ENCODE data around the gene VASP. TPM values are rescaled to one million over a fixed set of nuclear protein-coding genes. Genes with fewer than 3 reads are reported as not detected.
A peak's percentile ranks its signal among the peaks of the same experiment; 100 is the strongest.

VASP gene
- total RNA-seq, 1 donor from 2014 or later = 110 TPM

GRCh38 chr19:45502111-45502510 is 5.2 kb upstream of the VASP start:
- Histone ChIP-seq H3K36me3 (no peaks in the 10 kb centered on the region), H3K27me3 (peaks cover 18% of the 10 kb centered on the region), H3K9me3 (no peaks in the 10 kb centered on the region), H3K4me3 (no peak overlapping the region), H3K4me1 (peaks cover 5 to 9% of the 10 kb centered on the region in 2 donors), H3K27ac (no peak overlapping the region)
- TF ChIP-seq CTCF (IDR thresholded peaks at IDR 0.05) = no peak
- DNase-seq (ENCODE audit: low spot score in 2 of 2) = no peak
- intact Hi-C loops (cut with DNase I) = loop anchor here (10.0 kb wide), 1 partner anchor 247 kb away; the partner anchor contains the start of gene MARK4

- DNase-seq (ENCODE audit: low spot score in 2 of 2) = no peak
- Histone ChIP-seq H3K36me3 (no peaks in the 10 kb centered on the region), H3K4me1 (peaks cover 2 to 4% of the 10 kb centered on the region in 2 donors), H3K27me3 (peaks cover 6% of the 10 kb centered on the region), H3K9me3 (no peaks in the 10 kb centered on the region), H3K27ac (no peak overlapping the region), H3K4me3 (no peak overlapping the region)
- intact Hi-C loops (cut with DNase I) = loop anchor here (10.0 kb wide), 1 partner anchor 249 kb away; the partner anchor contains the start of gene MARK4
- no peak for TF ChIP-seq CTCF (IDR thresholded peaks at IDR 0.05)
These were observed 3.4 kb upstream of the VASP start for GRCh38 chr19:45503909-45504308.

- intact Hi-C loops (cut with DNase I) = loop anchor here (5.0 to 10.0 kb wide), 4 partner anchors 77 to 251 kb away; partner anchors contain the start of genes MARK4, OPA3, QPCTL and SNRPD2
- Histone ChIP-seq H3K9me3 (no peaks in the 10 kb centered on the region), H3K27ac (peak overlapping the region; percentile 90 to 96), H3K4me3 (no peak overlapping the region), H3K4me1 (peaks cover 2 to 5% of the 10 kb centered on the region in 2 donors), H3K36me3 (no peaks in the 10 kb centered on the region), H3K27me3 (no peaks in the 10 kb centered on the region)
- no peak for TF ChIP-seq CTCF (IDR thresholded peaks at IDR 0.05)
- no peak for DNase-seq (ENCODE audit: low spot score in 2 of 2)
These were observed 1.9 kb upstream of the VASP start for GRCh38 chr19:45505151-45505995.

GRCh38 chr19:45505996-45506245 is 1.4 kb upstream of the VASP start:
- TF ChIP-seq CTCF (IDR thresholded peaks at IDR 0.05) = no peak
- no peak for DNase-seq (ENCODE audit: low spot score in 2 of 2)
- peak overlapping the region in 1 of 2 donors; percentile 97 for H3K4me3 ChIP-seq

GRCh38 chr19:45506246-45506988 is 862 bp upstream of the VASP start:
- H3K4me3 ChIP-seq = peak overlapping the region; percentile 97 to 99
- peak; percentile 73 to 94 for DNase-seq (ENCODE audit: low spot score in 2 of 2)
- intact Hi-C loops (cut with DNase I) = loop anchor here (2.0 to 10.0 kb wide), 5 partner anchors 76 to 506 kb away; partner anchors contain the start of genes MARK4, OPA3, QPCTL and RELB
- H3K27me3 ChIP-seq = no peaks in the 10 kb centered on the region
- H3K4me1 ChIP-seq = peaks cover 2 to 9% of the 10 kb centered on the region in 2 donors
- H3K27ac ChIP-seq = peak overlapping the region; percentile 90 to 96
- H3K9me3 ChIP-seq = no peaks in the 10 kb centered on the region
- H3K36me3 ChIP-seq = no peaks in the 10 kb centered on the region
- TF ChIP-seq CTCF (IDR thresholded peaks at IDR 0.05) = peak in 2 of 3 experiments; percentile 29 to 46

More at GRCh38 chr19:45505996-45506245, 1.4 kb upstream of the VASP start:
- H3K27ac ChIP-seq = peak overlapping the region; percentile 90 to 96
- intact Hi-C loops (cut with DNase I) = loop anchor here (2.0 to 10.0 kb wide), 5 partner anchors 76 to 505 kb away; partner anchors contain the start of genes MARK4, OPA3, QPCTL and RELB
- no peaks in the 10 kb centered on the region for H3K36me3 ChIP-seq
- no peaks in the 10 kb centered on the region for H3K9me3 ChIP-seq
- no peaks in the 10 kb centered on the region for H3K27me3 ChIP-seq
- H3K4me1 ChIP-seq = peaks cover 2 to 9% of the 10 kb centered on the region in 2 donors
